Erythroblast (primary cell): ENCODE data around the gene RET.

Experiments
- GATA1 ChIP-seq: IDR thresholded peaks from 2 replicates; pipeline ENCODE4 v1.6.1; 2011; ENCODE audit warnings: low read depth, mild to moderate bottlenecking, control low read depth, low read length, moderate library complexity
- POLR2A ChIP-seq: IDR thresholded peaks from 2 replicates; pipeline ENCODE4 v1.6.1; 2011; ENCODE audit warnings: mild to moderate bottlenecking, low read length

DNA sequence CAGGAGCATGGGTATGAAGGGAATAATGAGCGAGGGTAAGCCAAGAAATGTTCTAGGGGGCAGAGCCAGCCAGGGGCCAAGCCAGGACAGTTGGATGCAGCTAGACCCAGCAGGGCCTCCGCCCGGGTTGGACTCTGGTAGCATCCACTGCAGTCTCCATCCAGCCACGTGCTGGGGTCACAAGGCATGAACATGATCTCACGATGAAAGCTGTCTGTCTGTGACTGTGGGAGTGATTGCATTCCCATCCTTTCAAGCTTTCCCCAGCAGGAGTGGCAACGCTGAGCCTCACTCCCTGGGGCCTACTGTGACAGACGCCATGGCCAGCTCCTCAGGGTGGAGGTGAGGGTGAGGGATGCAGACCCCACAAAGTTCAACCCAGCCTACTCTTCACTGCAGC is 47.8 kb upstream of the RET start:
- TF ChIP-seq POLR2A: no peak
- TF ChIP-seq GATA1: no peak
